SK-N-SH treated with all-trans-retinoic acid at 6 μM for 48 hours (cell line): Measurements from ENCODE around the gene TPO.

Experiments used
- GLIS3 ChIP-seq: fragments of 250-450 bp; sonication (Bioruptor Pico); IDR thresholded peaks from 2 replicates; pipeline ENCODE4 v1.5.0; 2020; ENCODE audit warnings: mild to moderate bottlenecking, moderate library complexity
- ZFP3 ChIP-seq: fragments of 250-450 bp; sonication (Bioruptor Pico); IDR thresholded peaks from 2 replicates; pipeline ENCODE4 v1.5.0; 2020; ENCODE audit warnings: mild to moderate bottlenecking, moderate library complexity
- ZFP30 ChIP-seq: fragments of 450-650 bp; formaldehyde crosslinking; IDR thresholded peaks from 2 replicates; pipeline ENCODE4 v1.5.0; 2022; ENCODE audit warnings: mild to moderate bottlenecking, moderate library complexity
- ZNF565 ChIP-seq: fragments of 450-650 bp; formaldehyde crosslinking; conservative IDR thresholded peaks from 2 replicates; pipeline ENCODE4 v1.5.0; 2020; ENCODE audit warnings: low read depth, mild to moderate bottlenecking, moderate library complexity
- TF ChIP-seq, protein P1 (sequence below): fragments of 250-450 bp; sonication (Bioruptor Pico); IDR thresholded peaks from 2 replicates; pipeline ENCODE4 v1.8.0; 2021; ENCODE audit warnings: low read depth, mild to moderate bottlenecking, moderate library complexity, borderline replicate concordance

DNA sequence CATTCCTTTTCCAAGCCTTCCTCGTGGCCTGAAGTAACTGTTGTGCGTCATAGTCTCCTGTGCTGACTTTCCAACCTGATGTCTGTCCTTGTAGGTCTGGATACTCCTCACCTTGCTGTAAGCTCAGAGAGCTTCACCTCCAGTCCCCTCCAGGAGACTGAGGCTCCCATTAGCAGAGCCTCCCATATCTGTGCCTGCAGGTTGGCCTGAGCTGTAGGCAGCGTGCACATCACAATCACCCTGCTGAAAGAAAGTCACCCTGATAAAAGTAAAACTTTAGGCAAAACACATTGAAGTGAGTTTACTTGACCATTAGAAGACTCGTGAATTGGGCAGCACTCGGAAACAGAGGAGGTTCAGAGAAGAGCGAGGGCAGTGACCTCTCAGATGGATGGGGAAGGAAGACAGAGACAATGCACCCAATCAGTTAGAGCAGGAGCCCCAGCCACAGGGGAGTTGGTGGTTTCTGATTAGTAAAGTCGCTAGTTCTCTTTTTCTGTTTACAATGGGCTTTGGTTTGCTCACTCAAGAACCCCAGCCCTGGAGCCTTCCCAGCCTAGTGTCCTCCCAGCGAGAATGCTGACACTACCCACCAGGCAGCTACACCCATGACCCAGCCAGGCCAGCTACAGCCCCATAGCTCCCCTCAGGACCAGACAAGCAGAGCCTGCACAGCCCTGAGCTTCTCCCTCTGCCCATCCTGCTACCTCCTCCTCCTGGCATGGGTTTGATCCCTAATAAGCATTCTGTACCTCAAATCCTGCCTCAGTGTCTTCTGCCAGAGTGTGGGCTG is 12.1 kb upstream of the TPO start:
- no peak for TF ChIP-seq ZFP30
- TF ChIP-seq, protein P1, sequence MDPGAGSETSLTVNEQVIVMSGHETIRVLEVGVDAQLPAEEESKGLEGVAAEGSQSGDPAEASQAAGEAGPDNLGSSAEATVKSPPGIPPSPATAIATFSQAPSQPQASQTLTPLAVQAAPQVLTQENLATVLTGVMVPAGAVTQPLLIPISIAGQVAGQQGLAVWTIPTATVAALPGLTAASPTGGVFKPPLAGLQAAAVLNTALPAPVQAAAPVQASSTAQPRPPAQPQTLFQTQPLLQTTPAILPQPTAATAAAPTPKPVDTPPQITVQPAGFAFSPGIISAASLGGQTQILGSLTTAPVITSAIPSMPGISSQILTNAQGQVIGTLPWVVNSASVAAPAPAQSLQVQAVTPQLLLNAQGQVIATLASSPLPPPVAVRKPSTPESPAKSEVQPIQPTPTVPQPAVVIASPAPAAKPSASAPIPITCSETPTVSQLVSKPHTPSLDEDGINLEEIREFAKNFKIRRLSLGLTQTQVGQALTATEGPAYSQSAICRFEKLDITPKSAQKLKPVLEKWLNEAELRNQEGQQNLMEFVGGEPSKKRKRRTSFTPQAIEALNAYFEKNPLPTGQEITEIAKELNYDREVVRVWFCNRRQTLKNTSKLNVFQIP (CRISPR knock-in tag), result no peak
- TF ChIP-seq ZFP3, result no peak
- TF ChIP-seq ZNF565 (CRISPR knock-in tag), result no peak
- no peak for TF ChIP-seq GLIS3 (CRISPR knock-in tag)
